Measurements from ENCODE around the gene APP.
"Not testable (repeated sequence)": the region's sequence is repeated elsewhere in the genome, so short reads cannot be mapped to it uniquely, and the experiment has no call there.

Gene APP

DNA sequence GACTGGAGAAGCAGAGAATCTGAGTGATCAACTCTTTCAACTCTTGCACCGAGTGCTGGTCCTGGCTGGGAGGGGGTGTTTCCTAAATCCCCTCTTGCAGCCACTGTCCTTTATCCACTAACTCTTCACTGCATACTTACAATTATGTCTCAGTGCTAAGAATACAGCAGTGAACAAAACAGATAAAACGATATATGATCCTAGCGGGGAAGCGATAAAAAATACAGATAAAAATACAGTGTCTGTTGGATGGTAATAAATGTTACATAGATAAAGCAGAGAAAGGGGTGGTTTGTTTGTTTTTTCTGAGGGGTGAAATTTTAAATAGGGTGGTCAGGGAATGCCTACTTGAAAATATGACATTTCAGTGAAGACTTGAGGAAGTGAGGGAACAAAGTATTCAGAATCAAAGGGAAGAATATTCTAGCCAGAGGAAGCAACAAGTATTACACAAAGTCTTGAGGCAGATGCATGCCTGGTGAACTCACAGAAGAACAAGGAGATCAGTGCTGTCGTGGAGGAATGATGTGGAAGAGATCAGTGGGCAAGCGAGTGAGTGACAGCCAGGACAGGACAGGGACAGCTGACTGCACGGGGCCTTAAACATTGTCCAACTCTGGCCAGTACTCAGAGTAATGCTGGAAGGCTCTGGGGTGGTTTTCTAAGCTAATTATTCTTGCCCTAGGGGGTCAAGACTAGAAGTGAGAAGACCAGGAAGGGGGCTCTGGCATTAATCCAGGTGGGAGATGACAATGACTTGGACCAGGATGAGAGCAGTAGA is 110.0 kb downstream of the APP start:
- no peak for DNase-seq

DNA sequence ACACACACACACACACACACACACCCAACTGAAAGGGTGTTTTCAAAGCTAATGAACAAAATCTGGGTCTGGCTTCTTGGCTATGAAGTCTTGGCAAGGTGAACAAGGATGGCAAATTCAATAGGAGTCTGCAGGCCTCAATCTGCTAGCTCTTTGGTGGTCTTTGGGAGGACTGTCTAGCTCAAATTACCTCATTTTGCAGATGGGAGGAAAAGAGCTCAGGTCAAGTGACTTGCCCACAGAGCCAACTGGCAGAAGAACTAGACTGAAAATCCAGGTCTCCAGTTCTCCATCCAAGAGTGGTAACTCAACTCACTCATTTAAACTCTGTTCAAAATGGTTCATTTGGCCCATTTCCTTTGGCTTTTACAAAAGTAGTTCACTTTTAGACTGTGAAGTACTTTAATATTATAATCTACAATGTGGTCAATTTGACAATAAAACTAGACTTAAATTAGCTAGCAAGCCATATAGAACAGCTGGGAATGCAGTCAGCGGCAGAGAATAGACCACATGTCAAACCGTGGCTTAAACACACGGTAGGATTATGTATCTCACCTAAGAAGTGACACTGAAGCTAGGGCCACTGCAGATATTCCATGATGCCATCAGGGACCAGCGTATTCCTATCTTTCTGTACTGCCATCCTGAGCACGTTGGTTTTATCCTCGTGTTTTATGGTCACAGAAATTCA is 112.9 kb downstream of the APP start:
- DNase-seq: no peak

DNA sequence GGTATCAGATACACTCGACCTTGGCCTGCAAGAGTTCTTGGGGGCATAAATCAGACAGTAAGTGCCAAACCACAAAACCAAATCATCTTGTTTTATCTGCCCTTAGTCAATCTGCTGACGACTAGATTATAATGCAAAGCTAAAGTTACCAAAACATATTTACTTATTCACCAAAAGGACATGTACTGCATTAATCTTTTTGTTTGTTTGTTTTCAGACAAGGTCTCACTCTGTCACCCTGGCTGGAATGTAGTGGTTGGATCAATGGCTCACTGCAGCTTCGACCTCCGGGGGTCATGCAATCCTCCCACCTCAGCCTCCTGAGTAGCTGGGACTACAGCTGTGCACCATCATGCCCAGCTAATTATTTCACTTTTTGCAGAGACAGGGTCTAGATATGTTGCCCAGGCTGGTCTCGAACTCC is 114.7 kb downstream of the APP start:
- DNase-seq: no peak

DNA sequence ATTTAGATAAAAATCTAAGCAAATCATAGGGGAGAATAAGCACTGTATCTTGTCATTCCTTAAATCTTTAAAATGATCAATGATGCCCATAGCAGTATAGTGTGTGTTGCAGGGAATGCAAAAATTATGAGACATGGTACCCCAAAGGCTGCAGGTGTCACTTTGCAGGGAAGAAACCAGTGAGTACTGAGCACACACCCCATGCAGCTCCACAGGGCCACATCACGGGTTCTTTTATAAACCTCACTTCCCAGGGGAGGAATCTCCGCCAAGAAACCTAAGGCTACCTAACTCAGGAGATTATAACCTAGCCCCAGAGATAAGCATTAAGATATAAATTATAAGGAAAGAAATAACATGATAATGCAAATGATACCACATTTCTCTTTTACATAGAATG is 115.6 kb downstream of the APP start:
- DNase-seq: no peak

DNA sequence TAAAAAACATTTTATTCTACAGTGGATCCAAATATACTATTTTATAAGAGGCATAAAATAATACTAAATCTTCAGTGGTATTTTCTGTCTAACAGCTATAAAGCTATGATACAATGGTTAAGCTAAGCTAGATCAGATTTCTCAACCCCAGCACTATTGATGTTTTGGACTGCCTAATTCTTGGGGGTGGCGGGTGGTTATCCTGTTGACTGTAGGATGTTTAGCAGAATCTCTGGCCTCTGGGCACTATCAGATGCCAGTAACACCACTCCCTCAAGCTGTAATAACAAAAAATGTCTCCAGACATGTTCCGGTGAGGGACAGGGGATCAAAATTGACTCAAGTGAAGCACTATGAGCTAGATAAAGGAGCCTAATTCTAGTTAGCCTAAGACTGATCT is 118.5 kb downstream of the APP start:
- DNase-seq: no peak

DNA sequence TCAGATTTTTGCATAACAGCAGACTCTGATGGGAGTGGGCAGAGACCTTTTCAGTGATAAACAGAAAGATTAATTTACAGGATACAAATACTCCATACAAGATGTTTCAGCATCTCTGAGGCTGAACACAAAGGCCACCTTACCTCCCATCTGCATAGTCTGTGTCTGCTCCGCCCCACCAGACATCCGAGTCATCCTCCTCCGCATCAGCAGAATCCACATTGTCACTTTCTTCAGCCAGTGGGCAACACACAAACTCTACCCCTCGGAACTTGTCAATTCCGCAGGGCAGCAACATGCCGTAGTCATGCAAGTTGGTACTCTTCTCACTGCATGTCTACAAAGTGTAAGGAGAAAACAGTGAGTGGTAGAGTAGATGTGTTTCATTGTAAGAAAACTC is 119.7 kb downstream of the APP start:
- no peak for DNase-seq

DNA sequence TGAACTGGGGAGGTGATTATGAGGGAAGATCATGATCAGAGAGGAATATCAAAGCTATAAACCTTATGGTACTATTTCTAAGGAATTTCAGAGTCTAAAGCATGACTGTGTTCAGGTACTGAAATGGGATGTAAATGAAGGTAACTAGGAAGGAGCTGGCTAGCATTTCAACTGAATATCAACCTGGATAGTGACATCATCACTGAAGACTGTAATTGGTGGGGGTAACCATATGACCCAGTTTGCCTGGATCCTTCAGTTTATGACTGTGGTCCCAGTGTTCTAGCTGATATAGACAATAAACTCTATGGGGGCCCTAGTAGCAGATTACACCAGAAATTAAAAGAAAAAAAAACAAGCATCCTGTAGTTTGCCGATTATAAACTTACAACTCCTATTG is 120.8 kb downstream of the APP start:
- no peak for DNase-seq

DNA sequence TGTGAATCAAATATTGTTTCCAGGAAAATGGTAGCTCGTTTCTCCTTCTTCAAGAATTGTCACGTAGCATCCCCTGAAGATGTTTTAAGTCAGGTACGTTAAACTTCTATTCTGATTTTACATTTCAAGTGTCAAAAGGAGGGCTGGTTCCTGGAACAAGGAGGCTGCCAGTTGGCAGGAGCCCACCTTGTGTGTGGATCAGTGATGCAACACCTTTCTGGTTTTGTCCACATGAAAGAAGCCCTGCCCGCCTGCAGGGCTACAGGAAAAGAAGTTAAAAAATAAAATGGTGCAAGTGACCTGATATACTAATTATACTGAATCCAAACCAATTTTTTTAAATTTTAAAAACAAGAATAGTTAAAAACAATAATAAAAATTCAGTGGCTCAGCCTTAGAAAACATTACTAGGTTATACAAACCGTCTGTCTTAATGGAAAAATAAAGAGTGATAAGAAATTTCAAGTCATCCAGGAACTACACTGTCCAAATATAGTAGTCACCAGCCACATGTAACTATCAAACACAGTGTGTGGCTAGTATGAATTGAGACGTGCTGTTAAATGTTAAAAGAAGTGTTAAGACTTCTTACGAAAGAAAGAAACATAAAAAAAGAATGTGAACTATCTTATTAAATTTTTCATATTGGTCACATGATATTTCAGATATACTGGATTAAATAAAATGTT is 123.1 kb downstream of the APP start:
- no peak for DNase-seq

DNA sequence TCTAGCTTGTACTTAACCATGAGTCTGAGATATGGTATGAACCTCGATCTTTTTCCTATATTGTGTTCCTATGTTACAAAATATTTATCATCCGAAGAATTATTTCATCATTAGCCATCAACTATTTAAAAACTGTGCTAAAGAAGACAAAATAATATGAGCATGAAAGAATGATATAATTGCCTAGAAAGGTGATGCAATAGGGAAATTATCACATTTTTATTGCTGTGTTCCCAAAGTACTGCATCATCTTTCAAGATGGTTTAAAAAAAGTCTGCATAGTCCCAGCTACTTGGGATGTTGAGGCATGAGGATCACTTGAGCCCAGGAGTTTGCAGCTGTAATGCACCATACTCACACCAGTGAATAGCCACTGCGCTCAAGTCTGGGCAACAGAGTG is 126.7 kb downstream of the APP start:
- no peak for DNase-seq

DNA sequence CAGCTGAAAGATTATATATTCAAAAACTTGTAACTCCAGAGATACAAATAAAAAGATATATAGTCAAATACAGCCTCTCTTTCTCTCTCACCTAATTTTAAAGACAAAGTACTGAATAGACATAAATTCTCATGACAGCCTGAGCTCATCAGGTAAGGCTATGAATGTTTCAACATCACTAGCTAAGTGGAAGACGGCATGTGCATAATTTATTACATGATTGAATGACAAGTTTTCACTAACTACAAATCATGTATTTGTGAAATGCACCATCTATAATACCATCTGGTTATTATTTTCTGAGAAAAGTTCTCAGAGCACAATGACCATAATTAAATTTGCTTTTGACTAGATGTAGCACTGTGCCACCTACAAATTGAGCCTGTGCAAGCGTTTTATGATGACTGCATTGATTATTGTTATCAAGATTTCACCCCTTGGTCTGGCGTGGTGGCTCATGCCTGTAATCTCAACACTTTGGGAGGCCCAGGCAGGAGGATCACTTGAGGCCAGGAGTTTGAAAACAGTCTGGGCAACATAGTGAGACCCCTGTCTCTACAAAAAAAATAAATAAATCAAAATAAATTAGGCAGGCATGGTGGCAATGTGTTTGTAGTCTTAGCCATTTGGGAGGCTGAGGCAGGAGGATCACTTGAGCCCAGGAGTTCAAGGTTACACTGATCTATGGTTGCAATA is 128.2 kb downstream of the APP start:
- no peak for DNase-seq

DNA sequence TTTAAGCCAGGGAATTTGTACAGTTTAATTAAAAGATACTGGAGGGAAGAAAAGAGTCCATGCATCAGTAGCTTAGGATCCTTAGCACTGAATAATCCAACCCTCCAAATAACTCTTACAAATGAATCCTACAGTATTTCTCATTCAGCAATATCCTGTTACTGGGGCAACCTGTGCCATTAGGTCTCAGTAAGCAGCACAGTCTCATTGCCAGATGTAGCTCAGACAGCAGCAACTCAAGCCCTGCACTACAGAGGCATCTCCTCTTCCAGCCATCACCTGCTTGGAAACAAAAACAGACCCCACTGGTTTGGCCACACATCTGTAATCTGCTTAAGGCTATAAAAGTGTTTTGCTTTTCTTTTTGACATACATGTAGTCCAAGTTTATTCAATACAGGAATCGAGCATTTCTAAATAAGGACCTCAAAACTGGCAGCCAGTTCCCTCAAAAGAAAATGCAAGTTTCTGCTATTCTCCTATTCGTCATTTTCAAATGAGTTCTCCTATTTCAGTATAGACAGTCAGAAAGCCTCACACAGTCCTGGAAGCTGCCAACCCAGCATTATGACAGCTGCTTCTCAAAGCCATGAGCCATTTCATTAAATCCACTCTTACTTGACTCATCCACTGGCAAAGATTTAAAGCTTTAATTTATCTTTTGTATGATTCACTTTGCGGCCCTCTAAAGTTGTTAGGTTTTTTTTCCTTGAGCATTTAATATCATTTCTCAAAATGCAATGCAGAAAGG is 129.0 kb downstream of the APP start:
- DNase-seq: no peak

DNA sequence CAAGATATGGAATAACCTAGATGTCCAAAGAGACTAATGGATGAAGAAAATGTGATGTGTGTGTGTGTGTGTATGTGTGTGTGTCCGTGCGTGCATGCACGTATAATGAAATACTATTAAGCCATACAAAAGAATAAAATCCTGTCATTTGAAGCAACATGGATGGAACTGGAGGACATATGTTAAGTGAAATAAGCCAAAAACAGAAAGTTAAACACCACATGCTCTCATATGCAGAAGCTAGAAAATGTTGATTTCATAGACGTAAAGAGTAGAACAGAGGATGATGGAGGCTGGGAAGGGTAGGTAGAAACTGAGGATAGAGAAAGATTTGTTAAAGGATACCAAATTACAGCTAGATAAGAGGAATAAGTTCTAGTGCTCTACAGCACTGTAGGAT is 133.7 kb downstream of the APP start:
- no peak for DNase-seq

DNA sequence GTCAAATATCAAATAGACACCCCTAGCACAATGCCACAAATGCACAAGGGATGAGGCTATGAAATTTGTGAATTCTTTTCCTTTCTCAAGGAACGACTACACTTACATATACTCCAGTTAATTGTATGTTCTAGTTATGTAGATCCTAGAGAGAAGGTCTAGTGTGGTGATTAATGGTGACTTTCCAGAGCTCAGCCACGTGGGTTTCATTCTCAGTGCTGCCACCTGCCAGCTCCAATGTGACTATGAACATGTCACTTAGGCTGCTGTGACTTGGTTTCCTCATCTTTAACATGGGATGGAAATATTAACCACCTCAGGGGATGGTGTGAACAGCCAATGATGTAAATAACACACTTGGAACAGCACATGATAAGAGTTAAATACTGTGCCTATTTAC is 138.3 kb downstream of the APP start:
- no peak for DNase-seq

DNA sequence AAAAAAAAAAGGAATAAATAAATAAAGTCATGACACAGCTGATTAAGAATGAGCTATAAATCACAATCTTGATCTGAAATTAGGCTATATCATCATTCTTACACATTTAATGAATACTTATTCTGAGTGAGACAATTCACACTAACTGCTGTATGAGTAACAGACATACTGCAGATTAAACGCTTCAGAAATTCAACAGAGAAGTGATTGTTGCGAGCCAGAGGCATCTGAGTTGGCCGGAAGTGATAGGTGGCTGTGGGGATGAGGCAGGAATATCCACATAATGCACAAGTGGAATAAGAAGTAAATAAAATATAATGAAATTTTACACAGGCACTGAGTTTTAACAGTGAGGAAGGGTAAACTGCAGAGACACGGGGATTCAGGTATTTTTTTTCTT is 142.4 kb downstream of the APP start:
- no peak for DNase-seq

DNA sequence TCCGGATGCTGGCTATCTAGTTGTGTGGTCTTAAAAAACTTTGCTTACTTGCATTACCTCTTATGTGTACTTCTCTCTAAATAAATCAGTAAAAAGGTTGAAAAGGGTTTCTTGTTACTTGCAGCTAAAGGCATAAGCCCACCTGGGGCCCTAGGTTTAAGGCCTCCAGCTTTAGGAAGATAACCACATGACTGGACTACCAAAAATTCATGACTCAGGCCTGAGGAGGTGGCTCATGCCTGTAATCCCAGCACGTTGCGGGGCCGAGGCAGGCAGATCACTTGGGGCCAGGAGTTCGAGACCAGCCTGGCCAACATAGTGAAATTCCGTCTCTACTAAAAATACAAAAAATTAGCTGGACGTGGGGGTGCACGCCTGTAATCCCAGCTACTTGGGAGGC is 142.9 kb downstream of the APP start:
- no peak for DNase-seq

DNA sequence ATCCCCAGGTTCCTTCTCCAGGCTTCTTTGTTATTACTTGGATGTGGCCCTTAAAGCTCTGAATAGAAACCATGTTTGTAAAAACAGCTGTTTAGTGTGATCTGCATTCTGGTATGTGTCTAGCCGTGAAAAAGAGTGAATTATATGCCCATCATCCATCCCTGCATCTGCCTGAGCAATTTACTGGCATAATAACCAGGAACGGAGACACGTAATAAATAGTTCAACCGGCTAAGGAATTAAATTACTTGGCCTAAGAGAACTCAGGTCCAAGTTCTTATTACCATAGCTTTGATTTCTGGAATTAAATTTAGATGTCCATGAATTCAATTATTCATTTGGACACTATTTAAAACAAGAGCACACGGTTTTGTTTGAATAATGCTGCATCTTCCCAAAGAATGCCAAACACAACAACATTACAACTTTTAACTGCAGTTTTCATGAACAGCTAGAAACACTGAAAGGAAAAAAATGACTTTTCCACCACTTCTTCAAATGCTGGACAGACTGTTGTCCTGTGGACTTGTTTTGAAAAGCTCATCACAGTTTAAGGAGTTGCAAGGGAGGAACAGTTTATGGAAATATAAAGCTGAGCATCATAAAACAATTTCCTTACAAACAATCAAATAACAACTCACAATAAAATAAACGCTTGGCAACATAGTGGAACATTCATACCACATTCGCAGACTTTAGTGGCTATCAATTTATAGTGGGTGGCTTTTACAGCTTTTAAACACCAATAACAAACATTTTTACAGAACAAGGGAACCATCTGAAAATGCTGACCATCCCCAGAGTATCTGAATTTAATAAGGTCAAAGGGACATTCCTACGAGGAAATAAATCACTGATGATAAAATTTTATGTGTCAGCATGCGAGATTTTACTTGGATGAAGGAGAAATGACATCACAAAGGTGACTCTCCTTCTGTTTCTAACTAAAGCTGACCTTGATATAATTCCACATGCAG is 144.7 kb downstream of the APP start:
- DNase-seq: no peak

DNA sequence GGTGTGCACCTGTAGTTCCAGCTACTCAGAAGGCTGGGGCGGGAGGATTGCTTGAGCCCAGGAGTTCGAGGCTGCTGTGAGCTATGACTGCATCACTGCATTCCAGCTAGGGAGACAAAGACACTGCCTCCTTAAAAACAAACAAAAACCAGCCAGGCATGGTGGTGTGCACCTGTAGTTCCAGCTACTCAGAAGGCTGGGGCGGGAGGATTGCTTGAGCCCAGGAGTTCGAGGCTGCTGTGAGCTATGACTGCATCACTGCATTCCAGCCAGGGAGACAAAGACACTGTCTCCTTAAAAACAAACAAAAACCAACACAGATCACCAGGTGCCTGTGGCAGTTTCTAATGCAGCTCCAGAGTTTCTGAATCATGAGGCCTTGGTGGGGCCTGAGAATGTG is 147.2 kb downstream of the APP start:
- DNase-seq: not testable (repeated sequence)

DNA sequence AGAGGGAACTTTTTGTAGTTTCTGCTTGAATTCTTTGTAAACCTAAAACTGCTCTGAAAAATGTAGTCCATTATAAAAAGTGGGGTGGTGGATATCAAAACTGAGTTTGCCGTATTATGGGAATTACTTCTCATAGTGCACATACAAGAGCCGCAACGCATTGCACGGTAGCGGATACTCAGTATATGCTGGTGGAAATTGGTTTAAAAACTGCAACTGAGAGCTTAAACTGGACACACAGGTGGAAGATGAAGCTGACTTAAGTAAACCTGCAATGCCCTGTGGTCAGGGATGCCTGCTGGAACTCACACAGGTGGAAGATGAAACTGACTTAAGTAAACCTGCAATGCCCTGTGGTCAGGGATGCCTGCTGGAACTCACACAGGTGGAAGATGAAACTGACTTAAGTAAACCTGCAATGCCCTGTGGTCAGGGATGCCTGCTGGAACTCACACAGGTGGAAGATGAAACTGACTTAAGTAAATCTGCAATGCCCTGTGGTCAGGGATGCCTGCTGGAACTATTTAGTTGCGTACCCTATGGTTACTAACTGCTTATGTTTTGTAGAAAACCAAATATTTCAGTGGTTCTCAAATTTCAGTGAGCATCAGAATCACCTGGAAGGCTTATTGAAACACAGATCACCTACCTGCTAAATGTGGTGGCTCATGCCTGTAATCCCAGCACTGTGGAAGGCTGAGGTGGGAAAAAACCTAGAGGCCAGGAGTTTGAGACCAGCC is 147.8 kb downstream of the APP start:
- DNase-seq: not testable (repeated sequence)

DNA sequence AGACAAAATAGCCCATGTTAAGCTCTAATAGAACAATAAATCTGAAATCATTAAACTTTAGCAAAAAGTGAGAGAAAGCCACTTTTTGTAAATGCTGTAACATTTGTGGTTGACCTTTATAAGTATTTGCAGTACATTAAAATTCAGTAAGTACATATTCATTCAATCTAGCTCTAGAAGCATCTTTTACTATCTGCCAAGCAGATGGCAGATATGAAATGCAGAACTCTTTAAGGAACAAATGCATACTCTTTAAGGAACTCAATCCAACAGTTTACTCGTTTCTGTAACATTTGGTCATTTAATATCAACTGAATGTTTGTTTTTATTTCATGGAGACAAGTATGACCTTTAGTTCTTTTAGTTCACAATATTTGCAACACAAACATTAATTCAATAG is 150.1 kb downstream of the APP start:
- DNase-seq: no peak

DNA sequence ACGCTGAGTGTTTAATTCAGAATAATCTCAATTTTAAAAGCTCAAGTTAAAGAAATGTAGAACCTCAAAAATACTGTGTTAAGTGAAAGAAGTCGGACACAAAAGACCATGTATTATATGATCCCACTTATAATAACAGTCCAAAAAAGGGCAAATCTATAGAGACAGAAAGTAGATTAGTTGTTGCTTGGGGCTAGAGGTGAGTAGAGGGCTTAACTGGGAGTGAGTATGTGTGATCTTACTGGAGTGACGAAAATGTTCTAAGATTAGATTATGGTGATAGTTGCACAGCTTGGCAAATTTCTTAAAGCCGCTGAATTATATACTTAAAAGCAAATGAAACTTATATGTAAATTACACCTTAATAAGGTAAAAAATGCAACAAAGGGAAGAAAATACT is 150.5 kb downstream of the APP start:
- DNase-seq: no peak

DNA sequence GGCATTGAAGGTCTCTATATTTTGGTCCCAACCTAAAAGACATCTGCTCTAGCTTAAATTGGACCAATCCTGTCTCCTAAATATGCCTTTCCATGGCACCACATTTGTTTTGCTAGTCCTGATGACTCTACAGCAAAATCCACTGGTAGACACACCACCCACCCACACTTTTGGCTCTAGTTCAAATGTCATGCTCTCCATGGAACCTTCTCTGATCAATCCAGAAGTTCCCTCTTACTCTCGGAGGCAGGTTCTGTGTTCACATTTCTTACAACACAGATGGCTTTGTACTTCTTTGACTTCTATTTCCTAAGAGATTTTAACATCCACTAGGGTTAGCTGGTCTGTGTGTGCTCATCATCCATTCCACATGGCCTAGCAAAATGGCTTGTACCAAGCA is 151.3 kb downstream of the APP start:
- DNase-seq: no peak

Measured in CD4-positive, alpha-beta T cell treated with Interleukin-21 for 1 hour (primary cell).